GM10248 (cell line): ENCODE data around the gene ZNF664.

Experiments used
- CTCF ChIA-PET: fragments of 300-600 bp; sonication (Branson Sonifier 250); formaldehyde crosslinking; extraction: SDS; loops from one replicate; lab custom pipeline; 2021; ENCODE audit warnings: antibody characterized with exemption; lab: Yijun Ruan, JAX
- POLR2A ChIA-PET: fragments of 350-650 bp; sonication (Branson Sonifier 250); formaldehyde crosslinking; extraction: SDS; loops from one replicate; lab custom pipeline; 2020; ENCODE audit warnings: antibody characterized with exemption; lab: Yijun Ruan, JAX
- DNase-seq: peaks from one replicate; pipeline ENCODE4 v3.0.0; 2012; ENCODE audit errors: extremely low spot score
- CTCF ChIP-seq: IDR thresholded peaks from 2 replicates; pipeline ENCODE4 v1.5.1; 2012; ENCODE audit warnings: mild to moderate bottlenecking, low read depth; ENCODE audit errors: extremely low read depth, missing control alignments, control extremely low read depth

The ZNF664 gene

DNA sequence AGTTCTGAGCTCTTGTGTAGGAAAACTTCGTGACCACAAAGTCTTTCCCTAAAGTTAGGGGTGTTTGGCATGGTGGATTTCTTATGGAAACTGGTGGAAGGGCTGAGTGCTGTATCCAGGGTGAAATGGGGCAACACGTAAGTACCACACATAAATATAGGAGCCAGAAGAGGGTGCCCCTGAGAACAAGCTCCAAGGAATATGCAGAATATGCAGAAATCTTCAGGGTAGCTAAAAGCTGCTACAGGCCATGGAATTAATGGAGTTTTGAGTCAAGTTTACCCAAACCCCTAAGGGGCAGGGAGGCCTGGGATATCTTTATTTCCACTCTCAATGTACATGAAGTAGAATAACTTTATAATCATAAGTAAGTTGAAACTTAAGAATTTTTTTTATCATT is 44.0 kb downstream of the ZNF664 start:
- CTCF ChIA-PET = interaction anchor here (1.0 to 2.6 kb wide), 4 partner anchors 14 to 25 kb away, joined by 3 to 11 read pairs (median 4); no protein-coding TSS in a partner anchor
- no peak for TF ChIP-seq CTCF
- POLR2A ChIA-PET = no interaction called here
- no peak for DNase-seq

DNA sequence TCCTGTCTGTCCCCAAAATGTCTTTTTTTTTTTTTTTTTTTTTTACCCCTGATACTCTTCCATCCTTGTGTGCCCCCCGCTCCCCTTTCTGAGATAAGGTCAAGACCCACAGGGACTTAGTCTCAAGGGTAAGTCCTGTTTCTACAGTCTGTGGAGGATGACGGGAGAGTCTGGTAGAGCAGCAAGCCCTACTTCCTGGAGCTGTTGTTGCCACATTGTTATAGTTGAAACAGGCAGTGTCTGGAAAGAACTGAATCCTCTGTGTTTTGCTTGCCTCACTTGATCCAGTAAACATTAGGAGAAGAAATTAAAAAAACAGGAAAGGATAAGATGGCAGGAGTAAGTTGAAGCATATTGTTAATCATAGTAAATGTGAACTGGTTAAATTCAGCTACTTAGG is 45.5 kb downstream of the ZNF664 start:
- ChIA-PET CTCF (interaction anchor here (1.0 to 2.9 kb wide), 2 partner anchors 12 to 14 kb away, joined by 3 to 15 read pairs; no protein-coding TSS in a partner anchor), POLR2A (no interaction called here)
- no peak for DNase-seq
- no peak for TF ChIP-seq CTCF

DNA sequence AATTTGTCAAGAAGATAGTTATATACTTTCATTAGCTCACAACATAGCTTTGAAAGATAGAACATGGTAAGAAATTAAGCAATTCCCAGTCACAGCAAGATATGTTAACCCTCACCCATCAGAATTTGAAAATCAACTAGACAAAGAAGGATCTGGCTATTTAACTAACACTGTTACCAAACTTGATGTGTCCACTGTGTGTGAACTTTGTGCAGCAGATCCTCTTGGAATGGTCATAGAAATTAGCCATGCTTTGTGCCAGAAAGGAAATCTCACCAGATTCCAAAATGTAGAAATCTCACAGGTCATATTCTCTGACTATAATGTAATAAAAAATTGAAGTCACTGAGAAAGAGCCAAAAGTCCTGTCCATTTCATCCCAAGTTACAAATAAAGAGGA is 46.1 kb downstream of the ZNF664 start:
- POLR2A ChIA-PET = no interaction called here
- no peak for TF ChIP-seq CTCF
- DNase-seq = no peak
- CTCF ChIA-PET = interaction anchor here (1.0 to 2.9 kb wide), 3 partner anchors 13 to 17 kb away, joined by 3 to 15 read pairs (median 6); no protein-coding TSS in a partner anchor

DNA sequence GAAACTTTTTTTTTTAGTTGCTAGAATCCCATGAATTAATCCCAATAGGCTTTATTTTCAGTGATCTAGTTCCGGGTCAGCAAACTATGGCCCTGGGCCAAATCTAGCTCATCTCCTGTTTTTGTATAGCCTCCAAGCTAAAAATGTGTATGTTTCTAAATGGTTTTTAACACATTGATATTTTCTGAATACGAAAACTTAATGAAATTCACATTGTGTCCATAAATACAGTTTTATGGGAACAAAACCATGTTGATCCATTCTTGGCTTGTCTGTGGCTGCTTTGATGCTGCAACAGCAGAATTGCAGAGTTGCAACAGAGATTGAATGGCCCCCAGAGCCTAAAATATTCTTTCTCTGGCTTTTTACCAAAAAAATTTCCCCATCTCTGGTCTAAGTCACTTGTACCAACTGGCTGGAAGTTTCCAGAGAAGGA is 47.5 kb downstream of the ZNF664 start:
- ChIA-PET POLR2A (no interaction called here), CTCF (interaction anchor here (1.5 to 2.9 kb wide), 2 partner anchors 12 to 16 kb away, joined by 6 to 15 read pairs; no protein-coding TSS in a partner anchor)
- TF ChIP-seq CTCF = no peak
- no peak for DNase-seq

GRCh38 chr12:124021007-124021406 is 48.0 kb downstream of the ZNF664 start:
- CTCF ChIA-PET = interaction anchor here (2.9 kb wide), 1 partner anchor 11 kb away, joined by 15 read pairs; no protein-coding TSS in a partner anchor
- TF ChIP-seq CTCF = no peak
- POLR2A ChIA-PET = no interaction called here
- no peak for DNase-seq

DNA sequence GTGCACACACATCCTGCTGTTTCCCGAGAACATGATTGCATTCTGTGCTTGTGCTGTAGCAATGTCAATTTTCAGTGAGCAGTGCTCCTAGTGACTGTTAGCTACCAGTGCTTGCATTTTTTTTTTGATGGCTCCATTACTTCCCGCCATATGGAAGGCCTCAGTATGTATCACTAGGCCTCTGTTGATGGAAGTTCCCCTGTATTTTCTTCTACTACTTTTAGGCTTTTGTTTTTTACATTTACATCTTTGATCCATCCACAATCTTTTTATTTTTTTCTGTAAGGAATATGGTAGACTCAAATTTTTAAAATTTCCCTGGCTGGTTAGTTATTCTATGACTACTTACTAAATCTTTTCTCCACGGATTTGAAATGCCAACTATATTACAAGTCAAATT is 49.1 kb downstream of the ZNF664 start:
- CTCF ChIA-PET = interaction anchor here (0.9 to 2.0 kb wide), 3 partner anchors 10 to 35 kb away, joined by 3 to 8 read pairs (median 5); no protein-coding TSS in a partner anchor
- no peak for DNase-seq
- no peak for TF ChIP-seq CTCF
- POLR2A ChIA-PET = no interaction called here

DNA sequence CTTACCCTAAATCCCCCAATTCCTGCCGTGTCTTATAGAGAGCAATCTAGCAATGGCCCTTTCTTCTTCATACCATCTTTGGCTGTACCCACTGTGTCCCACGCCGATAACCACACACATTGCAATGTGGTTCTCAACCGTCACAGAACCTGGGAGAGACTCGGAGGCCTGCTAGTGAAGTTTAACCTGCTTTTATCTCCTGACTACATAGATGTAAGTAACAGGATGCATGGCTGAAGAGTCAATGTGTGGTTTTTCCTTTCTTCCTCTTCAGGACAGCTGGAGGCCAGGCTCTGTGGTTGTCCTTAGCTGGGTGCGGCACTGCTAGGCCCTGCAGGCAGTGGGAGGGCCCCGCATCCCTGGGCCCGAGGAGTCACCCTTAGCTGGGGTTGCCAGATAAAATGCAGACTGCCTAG is 51.3 kb downstream of the ZNF664 start:
- DNase-seq = no peak
- CTCF ChIA-PET = interaction anchor here (0.8 to 2.4 kb wide), 5 partner anchors 10 to 742 kb away, joined by 3 to 9 read pairs (median 3); no protein-coding TSS in a partner anchor
- TF ChIP-seq CTCF = no peak
- POLR2A ChIA-PET = no interaction called here
